ENCODE measurements around the gene METTL16. TPM values are rescaled to one million over a fixed set of nuclear protein-coding genes. Genes with fewer than 3 reads are reported as not detected.
"Not testable (repeated sequence)": the region's sequence is repeated elsewhere in the genome, so short reads cannot be mapped to it uniquely, and the experiment has no call there.

Gene METTL16
- total RNA-seq, 1 donor from 2014 or later: 17.6 TPM

DNA sequence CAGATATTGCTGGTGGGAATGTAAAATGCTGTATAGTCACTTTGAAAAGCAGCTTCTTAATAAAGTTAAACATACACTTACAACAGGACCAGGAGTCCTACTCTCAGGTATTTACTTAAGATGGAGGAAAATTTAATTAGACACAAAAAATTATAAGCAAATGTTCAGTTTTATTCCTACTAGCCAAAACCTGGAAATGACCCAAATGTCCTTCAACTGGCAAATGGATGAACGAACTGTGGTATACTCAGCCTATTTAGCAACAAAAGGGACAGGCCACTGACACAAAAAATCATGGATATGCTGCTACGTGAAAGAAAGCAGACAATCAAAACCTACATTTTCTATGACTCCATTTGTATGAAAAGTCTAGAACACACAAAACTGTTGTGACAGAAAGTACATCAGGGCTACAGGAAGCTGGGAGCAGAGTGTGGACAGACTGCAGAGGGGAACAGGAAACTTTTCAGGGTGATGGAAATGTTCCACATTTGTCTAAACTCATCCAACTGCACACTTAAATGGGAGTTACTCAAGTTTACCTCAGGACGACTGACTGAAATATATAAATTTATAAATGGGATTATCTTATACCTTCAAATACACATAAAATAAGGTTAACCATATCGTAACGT, 61.6 kb downstream of the METTL16 start:
- no peak for DNase-seq (ENCODE audit: low read depth)
- Histone ChIP-seq H3K27me3 (ENCODE audit: control insufficient read depth, insufficient read depth, low read length) (no peaks in the 10 kb centered on the region), H3K36me3 (ENCODE audit: control insufficient read depth, insufficient read depth, low read length) (no peaks in the 10 kb centered on the region), H3K4me3 (ENCODE audit: low read depth, low read length) (no peak overlapping the region)
- TF ChIP-seq, protein P1, sequence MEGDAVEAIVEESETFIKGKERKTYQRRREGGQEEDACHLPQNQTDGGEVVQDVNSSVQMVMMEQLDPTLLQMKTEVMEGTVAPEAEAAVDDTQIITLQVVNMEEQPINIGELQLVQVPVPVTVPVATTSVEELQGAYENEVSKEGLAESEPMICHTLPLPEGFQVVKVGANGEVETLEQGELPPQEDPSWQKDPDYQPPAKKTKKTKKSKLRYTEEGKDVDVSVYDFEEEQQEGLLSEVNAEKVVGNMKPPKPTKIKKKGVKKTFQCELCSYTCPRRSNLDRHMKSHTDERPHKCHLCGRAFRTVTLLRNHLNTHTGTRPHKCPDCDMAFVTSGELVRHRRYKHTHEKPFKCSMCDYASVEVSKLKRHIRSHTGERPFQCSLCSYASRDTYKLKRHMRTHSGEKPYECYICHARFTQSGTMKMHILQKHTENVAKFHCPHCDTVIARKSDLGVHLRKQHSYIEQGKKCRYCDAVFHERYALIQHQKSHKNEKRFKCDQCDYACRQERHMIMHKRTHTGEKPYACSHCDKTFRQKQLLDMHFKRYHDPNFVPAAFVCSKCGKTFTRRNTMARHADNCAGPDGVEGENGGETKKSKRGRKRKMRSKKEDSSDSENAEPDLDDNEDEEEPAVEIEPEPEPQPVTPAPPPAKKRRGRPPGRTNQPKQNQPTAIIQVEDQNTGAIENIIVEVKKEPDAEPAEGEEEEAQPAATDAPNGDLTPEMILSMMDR (IDR thresholded peaks at IDR 0.05; ENCODE audit: insufficient read depth, low read length, severe bottlenecking): no peak
- no peak for FAIRE-seq

DNA sequence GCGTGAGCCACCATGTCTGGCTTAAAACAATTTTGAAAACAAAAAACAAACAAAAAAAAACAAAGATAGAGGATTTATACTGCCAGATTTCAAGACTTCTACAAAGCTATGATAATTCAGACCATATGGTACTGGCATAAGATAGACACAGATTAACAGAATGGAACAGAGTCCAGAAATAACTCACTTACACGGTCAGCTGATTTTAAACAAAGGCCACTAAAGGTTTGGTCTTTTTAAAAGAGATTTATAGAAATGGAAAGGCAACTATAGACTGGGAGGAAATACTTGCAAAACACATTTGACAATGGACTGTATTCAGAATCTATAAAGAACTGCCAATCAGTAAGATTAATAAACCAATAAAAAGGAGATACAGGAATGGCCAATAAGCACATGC, 62.2 kb downstream of the METTL16 start:
- FAIRE-seq (no peak), DNase-seq (ENCODE audit: low read depth) (no peak)
- TF ChIP-seq, protein P1 (IDR thresholded peaks at IDR 0.05; ENCODE audit: insufficient read depth, low read length, severe bottlenecking): no peak
- H3K27me3 ChIP-seq (ENCODE audit: control insufficient read depth, insufficient read depth, low read length): no peaks in the 10 kb centered on the region
- no peaks in the 10 kb centered on the region for H3K36me3 ChIP-seq (ENCODE audit: control insufficient read depth, insufficient read depth, low read length)
- H3K4me3 ChIP-seq (ENCODE audit: low read depth, low read length): no peak overlapping the region

- H3K4me3 ChIP-seq (ENCODE audit: low read depth, low read length); H3K27me3 ChIP-seq (ENCODE audit: control insufficient read depth, insufficient read depth, low read length); H3K36me3 ChIP-seq (ENCODE audit: control insufficient read depth, insufficient read depth, low read length); FAIRE-seq; DNase-seq (ENCODE audit: low read depth): not testable (repeated sequence)
Measured at GRCh38 chr17:2447479-2447878, 64.2 kb downstream of the METTL16 start.

DNA sequence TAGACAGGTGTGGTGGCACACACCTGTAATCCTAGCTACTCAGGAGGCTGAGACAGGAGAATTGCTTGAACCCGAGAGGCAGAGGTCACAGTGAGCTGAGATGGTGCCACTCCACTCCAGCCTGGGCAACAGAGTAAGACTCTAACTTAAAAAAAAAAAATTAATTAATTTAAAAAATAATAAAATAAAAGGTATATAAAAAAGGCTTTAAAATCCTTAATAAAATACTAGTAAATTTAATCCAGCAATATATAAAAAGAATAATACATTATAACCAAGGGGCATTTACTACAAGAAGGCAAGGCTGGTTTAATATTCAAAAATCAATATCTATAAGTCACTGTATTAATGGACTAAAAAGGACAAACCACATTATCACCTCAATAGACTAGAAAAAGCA, 66.0 kb downstream of the METTL16 start:
- DNase-seq (ENCODE audit: low read depth) (no peak), FAIRE-seq (no peak)
- Histone ChIP-seq H3K4me3 (ENCODE audit: low read depth, low read length) (no peak overlapping the region), H3K27me3 (ENCODE audit: control insufficient read depth, insufficient read depth, low read length) (no peaks in the 10 kb centered on the region), H3K36me3 (ENCODE audit: control insufficient read depth, insufficient read depth, low read length) (no peaks in the 10 kb centered on the region)
- TF ChIP-seq, protein P1 (IDR thresholded peaks at IDR 0.05; ENCODE audit: insufficient read depth, low read length, severe bottlenecking): no peak

GRCh38 chr17:2444382-2444781, 67.3 kb downstream of the METTL16 start:
- no peak overlapping the region for H3K4me3 ChIP-seq (ENCODE audit: low read depth, low read length)
- FAIRE-seq (no peak), DNase-seq (ENCODE audit: low read depth) (no peak)
- TF ChIP-seq, protein P1 (IDR thresholded peaks at IDR 0.05; ENCODE audit: insufficient read depth, low read length, severe bottlenecking): no peak
- H3K27me3 ChIP-seq (ENCODE audit: control insufficient read depth, insufficient read depth, low read length): no peaks in the 10 kb centered on the region
- peaks cover under 1% of the 10 kb centered on the region for H3K36me3 ChIP-seq (ENCODE audit: control insufficient read depth, insufficient read depth, low read length)

GRCh38 chr17:2442166-2442565, 69.5 kb downstream of the METTL16 start:
- Histone ChIP-seq H3K27me3 (ENCODE audit: control insufficient read depth, insufficient read depth, low read length) (no peaks in the 10 kb centered on the region), H3K36me3 (ENCODE audit: control insufficient read depth, insufficient read depth, low read length) (peaks cover 8% of the 10 kb centered on the region), H3K4me3 (ENCODE audit: low read depth, low read length) (no peak overlapping the region)
- TF ChIP-seq, protein P1 (IDR thresholded peaks at IDR 0.05; ENCODE audit: insufficient read depth, low read length, severe bottlenecking): no peak
- DNase-seq (ENCODE audit: low read depth): no peak
- no peak for FAIRE-seq

All from bronchial epithelial cell (primary cell).